Chondrocyte (in vitro differentiated cells): ENCODE data around the gene GP1BB. TPM values are rescaled to one million over a fixed set of nuclear protein-coding genes. Genes with fewer than 3 reads are reported as not detected.

Experiments
- DNase-seq: peaks from one replicate; pipeline ENCODE4 v3.0.0; 2021; ENCODE audit warnings: mixed read lengths, low spot score
- H3K27ac Mint-ChIP-seq: one replicate; pipeline ENCODE4 v1.8.0; 2021; ENCODE audit warnings: mild to moderate bottlenecking, moderate library complexity, mixed read lengths; ENCODE audit not compliant: unreplicated experiment
- H3K27me3 Mint-ChIP-seq: 2 replicates; pipeline ENCODE4 v1.8.0; 2021; ENCODE audit warnings: low read depth, mixed read lengths
- H3K36me3 Mint-ChIP-seq: 2 replicates; pipeline ENCODE4 v1.8.0; 2021; ENCODE audit warnings: low read depth, mixed read lengths
- H3K4me1 Mint-ChIP-seq: 2 replicates; pipeline ENCODE4 v1.8.0; 2021; ENCODE audit warnings: low read depth, mild to moderate bottlenecking, mixed read lengths
- H3K4me3 Mint-ChIP-seq: one replicate; pipeline ENCODE4 v1.8.0; 2021; ENCODE audit warnings: mild to moderate bottlenecking, moderate library complexity, mixed read lengths; ENCODE audit not compliant: unreplicated experiment
- H3K9me3 Mint-ChIP-seq: 2 replicates; pipeline ENCODE4 v1.8.0; 2021; ENCODE audit warnings: low read depth, mixed read lengths
- total RNA-seq: library from RNA; stranded (reverse); gene quantifications from 3 replicates; pipeline ENCODE4 v1.2.1, GENCODE V29; 2021
- TF ChIP-seq, protein P1 (sequence below): fragments of 200-600 bp; sonication (generic); IDR thresholded peaks from 2 replicates; pipeline ENCODE4 v1.5.0; 2021; ENCODE audit warnings: antibody characterized with exemption, mild to moderate bottlenecking, moderate library complexity

The GP1BB gene
- total RNA-seq, 1 donor from 2014 or later = 56.0 TPM

DNA sequence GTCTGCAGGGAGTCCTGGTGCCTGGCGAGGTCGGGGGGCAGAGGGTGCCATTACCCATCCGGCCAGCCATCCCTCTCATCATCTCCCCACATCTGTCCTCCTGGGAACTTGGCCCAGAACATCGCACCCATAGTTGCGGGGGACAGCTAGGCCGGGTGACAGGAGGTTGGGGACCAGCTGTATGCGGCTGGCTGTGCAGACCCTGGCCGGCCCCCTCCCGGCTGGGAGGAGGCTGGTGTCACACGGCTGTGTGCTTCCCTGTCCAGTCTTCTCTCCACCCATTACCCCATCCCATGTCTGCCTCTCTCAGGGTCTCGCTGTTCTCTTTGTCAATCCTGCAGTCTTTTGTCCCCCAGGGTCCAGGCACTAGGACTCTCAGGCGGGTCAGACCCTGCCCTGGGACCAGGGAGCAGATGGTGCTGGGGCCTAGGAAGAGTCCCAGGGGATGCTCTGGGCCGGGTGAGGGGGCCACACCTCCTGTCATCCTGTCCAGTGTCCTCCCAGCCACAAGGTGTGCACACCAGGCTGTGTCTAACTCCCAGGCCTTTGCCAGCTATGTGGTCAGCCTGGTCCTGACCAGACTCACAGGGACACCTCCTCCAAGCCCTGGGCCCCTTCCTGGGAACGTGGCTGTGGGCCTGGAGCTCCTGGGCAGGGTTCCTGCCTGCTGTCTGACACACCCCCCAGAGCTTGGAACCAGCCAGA lies 30.8 kb downstream of the GP1BB start:
- Mint-ChIP-seq H3K4me1 (peaks cover 15% of the 10 kb centered on the region), H3K27me3 (peaks cover 24% of the 10 kb centered on the region), H3K9me3 (no peaks in the 10 kb centered on the region), H3K4me3 (no peak overlapping the region), H3K27ac (no peak overlapping the region), H3K36me3 (no peaks in the 10 kb centered on the region)
- TF ChIP-seq, protein P1, sequence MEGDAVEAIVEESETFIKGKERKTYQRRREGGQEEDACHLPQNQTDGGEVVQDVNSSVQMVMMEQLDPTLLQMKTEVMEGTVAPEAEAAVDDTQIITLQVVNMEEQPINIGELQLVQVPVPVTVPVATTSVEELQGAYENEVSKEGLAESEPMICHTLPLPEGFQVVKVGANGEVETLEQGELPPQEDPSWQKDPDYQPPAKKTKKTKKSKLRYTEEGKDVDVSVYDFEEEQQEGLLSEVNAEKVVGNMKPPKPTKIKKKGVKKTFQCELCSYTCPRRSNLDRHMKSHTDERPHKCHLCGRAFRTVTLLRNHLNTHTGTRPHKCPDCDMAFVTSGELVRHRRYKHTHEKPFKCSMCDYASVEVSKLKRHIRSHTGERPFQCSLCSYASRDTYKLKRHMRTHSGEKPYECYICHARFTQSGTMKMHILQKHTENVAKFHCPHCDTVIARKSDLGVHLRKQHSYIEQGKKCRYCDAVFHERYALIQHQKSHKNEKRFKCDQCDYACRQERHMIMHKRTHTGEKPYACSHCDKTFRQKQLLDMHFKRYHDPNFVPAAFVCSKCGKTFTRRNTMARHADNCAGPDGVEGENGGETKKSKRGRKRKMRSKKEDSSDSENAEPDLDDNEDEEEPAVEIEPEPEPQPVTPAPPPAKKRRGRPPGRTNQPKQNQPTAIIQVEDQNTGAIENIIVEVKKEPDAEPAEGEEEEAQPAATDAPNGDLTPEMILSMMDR = no peak
- no peak for DNase-seq

DNA sequence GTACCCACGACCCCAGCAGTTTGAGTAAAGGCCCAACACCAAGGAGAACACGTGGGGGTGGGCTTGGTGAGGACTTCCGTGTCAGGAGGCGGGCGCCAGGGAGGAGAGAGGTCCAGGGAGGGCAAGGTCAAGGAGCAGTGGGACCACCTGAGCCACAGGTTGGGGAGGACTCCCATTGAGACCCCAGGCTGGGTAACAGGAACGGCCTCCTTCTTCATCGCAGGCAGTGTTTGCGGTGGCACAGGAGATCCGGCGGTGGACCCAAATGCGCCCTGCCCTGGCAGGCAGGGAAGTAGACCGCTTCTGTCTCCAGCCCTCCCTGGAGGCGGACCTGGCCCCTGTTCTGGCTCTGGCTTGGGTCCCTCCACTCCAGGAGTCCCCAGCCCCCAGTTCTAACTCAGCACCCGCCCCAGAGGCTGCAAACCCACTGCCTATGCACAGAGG lies 31.4 kb downstream of the GP1BB start:
- Mint-ChIP-seq H3K4me3 (no peak overlapping the region), H3K27ac (no peak overlapping the region), H3K36me3 (no peaks in the 10 kb centered on the region), H3K4me1 (peaks cover 20% of the 10 kb centered on the region), H3K9me3 (no peaks in the 10 kb centered on the region), H3K27me3 (peaks cover 28% of the 10 kb centered on the region)
- TF ChIP-seq, protein P1 = no peak
- no peak for DNase-seq

DNA sequence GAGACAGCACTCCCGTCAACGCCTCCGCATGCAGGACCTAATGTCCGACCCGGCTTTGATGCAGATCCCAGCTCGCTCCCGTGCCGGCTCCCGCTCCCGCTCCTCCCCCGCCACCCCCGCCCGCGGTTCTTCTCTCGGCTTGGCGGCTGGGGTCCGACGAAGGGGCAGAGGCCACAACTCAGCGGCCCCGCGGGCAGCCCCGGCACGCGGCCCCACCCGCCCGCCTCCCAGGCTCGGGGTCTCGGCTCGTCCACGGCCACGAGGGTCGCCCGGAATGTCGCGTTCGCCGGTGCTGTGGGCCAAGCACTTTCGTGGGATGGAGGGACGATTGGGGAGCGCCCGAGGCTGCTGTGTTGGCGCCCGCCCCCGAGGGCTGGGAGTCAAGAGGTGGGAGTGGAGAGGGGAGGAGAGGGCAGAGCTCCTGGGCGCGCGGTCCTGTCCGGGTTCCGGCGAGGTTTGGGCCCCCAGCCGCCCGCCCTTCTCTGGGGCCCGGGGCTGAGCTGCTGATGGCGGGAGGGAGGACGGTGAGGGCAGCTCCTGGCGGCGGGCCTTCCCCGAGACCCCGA lies 31.9 kb downstream of the GP1BB start:
- H3K27ac Mint-ChIP-seq = no peak overlapping the region
- H3K4me3 Mint-ChIP-seq = no peak overlapping the region
- TF ChIP-seq, protein P1 = no peak
- H3K27me3 Mint-ChIP-seq = peaks cover 33% of the 10 kb centered on the region
- H3K36me3 Mint-ChIP-seq = no peaks in the 10 kb centered on the region
- H3K9me3 Mint-ChIP-seq = no peaks in the 10 kb centered on the region
- peaks cover 25% of the 10 kb centered on the region for H3K4me1 Mint-ChIP-seq
- DNase-seq = no peak

DNA sequence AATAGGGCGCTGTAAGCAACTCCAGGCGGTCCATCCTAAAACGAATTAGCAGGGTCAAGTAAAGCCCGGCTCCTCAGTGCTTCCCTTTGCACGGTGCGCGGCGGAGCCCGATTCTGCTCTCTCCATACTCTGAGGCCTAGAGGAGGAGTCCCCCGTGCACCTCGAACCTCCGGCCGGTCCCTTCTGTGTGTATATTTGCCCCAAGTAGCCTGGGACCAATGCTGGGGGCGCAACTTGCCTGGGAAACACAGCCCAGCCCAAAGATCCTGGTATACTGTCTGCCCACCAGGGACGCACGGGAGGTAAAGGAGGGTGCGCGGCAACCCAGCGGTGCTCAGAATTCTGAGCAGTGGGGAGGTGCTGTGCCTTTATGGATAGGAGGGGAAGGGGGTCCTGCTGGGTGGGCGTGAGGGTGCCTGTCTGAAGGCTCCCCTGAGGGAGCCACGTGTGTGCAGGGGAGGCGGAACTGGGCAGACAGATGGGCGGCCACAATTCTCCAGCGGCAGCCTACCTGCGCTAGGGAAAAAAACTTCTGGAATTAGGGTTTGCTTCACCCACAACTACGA lies 32.5 kb downstream of the GP1BB start:
- no peak overlapping the region for H3K4me3 Mint-ChIP-seq
- TF ChIP-seq, protein P1 = no peak
- peaks cover 26% of the 10 kb centered on the region for H3K4me1 Mint-ChIP-seq
- H3K27me3 Mint-ChIP-seq = peaks cover 34% of the 10 kb centered on the region
- H3K27ac Mint-ChIP-seq = no peak overlapping the region
- no peak for DNase-seq
- no peaks in the 10 kb centered on the region for H3K36me3 Mint-ChIP-seq
- no peaks in the 10 kb centered on the region for H3K9me3 Mint-ChIP-seq

DNA sequence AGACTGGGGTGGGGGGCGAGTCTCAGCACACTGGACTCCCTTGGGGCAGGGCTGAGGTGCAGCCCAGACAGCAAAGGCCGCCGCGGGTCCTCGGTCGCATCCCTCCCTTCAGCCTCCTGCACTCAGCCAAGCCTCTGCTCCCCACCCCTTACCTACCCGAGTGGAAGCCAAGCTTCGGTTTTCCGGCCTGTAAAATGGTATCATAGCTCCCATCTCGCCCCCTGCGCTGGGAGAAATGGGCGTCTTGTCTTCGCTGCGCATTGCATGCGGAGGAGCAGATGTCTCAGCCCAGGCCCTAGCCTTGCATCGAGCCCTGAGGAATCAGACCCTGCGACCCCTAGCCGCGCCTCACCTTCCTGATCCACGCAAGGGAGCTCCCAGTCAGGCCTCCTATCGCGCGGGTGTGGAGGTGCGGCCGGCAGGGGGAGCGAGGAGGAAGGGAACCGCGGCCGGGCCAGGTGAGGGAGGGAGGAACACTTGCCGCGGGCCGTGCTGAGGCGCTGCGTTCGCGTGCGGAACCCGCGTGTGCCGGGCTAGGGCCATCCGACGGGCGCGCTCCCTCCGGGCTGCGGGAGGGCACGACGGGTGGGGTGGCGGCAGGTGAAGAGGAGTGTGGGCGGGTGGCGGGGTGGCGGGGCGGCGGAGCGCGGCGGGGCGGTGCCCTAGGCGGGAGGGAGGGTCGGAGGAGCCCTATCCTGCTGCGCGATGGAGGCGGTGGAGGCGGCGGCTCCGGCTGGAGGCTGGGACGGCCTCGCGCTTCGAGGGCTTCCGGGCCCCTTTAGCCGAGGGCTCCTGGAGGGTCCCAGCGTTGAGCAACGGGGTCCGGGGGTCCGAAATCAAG lies 33.2 kb downstream of the GP1BB start:
- TF ChIP-seq, protein P1 = peak; percentile 73

More for the DNA sequence above, 33.2 kb downstream of the GP1BB start:
- Mint-ChIP-seq H3K4me3 (no peak overlapping the region), H3K9me3 (no peaks in the 10 kb centered on the region), H3K4me1 (peaks cover 21% of the 10 kb centered on the region), H3K36me3 (no peaks in the 10 kb centered on the region), H3K27me3 (peaks cover 34% of the 10 kb centered on the region), H3K27ac (no peak overlapping the region)
- DNase-seq = no peak
